Measurements from ENCODE around the gene IPCEF1.

GRCh38 chr6:154140743-154141142 lies 215.9 kb downstream of the IPCEF1 start:
- TF ChIP-seq CTCF (conservative IDR thresholded peaks at IDR 0.05; ENCODE audit: low read depth, low read length) (no peak), CEBPB (IDR thresholded peaks at IDR 0.05; ENCODE audit: low read depth, low read length) (no peak), ELK1 (IDR thresholded peaks at IDR 0.05; ENCODE audit: borderline replicate concordance, low read depth, low read length) (no peak), MAFK (IDR thresholded peaks at IDR 0.05; ENCODE audit: low read depth, low read length) (no peak), RAD21 (IDR thresholded peaks at IDR 0.05; ENCODE audit: low read length) (no peak), SMC3 (IDR thresholded peaks at IDR 0.05; ENCODE audit: low read depth, low read length) (no peak), RCOR1 (IDR thresholded peaks at IDR 0.05; ENCODE audit: insufficient replicate concordance, low read length) (no peak), MXI1 (IDR thresholded peaks at IDR 0.05; ENCODE audit: borderline replicate concordance, low read depth, low read length) (no peak)
